Measurements from ENCODE around the gene ADISSP.

- TF ChIP-seq CTCF (IDR thresholded peaks at IDR 0.05; ENCODE audit: extremely low read depth in 1 of 2, insufficient read depth in 1 of 2, low read depth in 1 of 2, low read length in 2 of 2): no peak
- no peak for TF ChIP-seq POLR2AphosphoS5 (IDR thresholded peaks at IDR 0.05; ENCODE audit: insufficient read depth, low read depth, low read length)
- no peak for TF ChIP-seq POLR2A (IDR thresholded peaks at IDR 0.05; ENCODE audit: low read depth, low read length)
- TF ChIP-seq, protein P1, sequence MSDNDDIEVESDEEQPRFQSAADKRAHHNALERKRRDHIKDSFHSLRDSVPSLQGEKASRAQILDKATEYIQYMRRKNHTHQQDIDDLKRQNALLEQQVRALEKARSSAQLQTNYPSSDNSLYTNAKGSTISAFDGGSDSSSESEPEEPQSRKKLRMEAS (IDR thresholded peaks at IDR 0.05; ENCODE audit: insufficient read depth, insufficient read length): no peak
- no peak for TF ChIP-seq GATA2 (IDR thresholded peaks at IDR 0.05; ENCODE audit: insufficient read depth, insufficient read length, low read depth, low read length)
- no peak for TF ChIP-seq EZH2 (IDR thresholded peaks at IDR 0.05; ENCODE audit: borderline replicate concordance, low read depth, low read length, severe bottlenecking)
- no peak for TF ChIP-seq FOS (IDR thresholded peaks at IDR 0.05; ENCODE audit: borderline replicate concordance, insufficient read depth, low read length)
These were observed 2.2 kb downstream of the ADISSP start for GRCh38 chr20:3765171-3765882.

Data from endothelial cell of umbilical vein (primary cell).